HEK293T (cell line): ENCODE results near the gene ACOXL.

Experiments
- CTCF ChIA-PET: fragments of 350-600 bp; formaldehyde crosslinking; extraction: SDS; loops from one replicate; lab custom pipeline; 2021; ENCODE audit warnings: antibody characterized with exemption, inconsistent platforms; lab: Yijun Ruan, JAX
- POLR2A ChIA-PET: fragments of 350-600 bp; formaldehyde crosslinking; extraction: SDS; loops from one replicate; lab custom pipeline; 2020; ENCODE audit warnings: antibody characterized with exemption, inconsistent platforms; lab: Yijun Ruan, JAX
- DNase-seq: peaks from one replicate; pipeline ENCODE4 v3.0.0; 2012; ENCODE audit warnings: mixed read lengths; ENCODE audit errors: extremely low spot score
- ARNT ChIP-seq: fragments of 450-650 bp; IDR thresholded peaks from 2 replicates; pipeline ENCODE4 v1.6.1; 2017; ENCODE audit warnings: mild to moderate bottlenecking
- BHLHE40 ChIP-seq: fragments of 450-650 bp; IDR thresholded peaks from 2 replicates; pipeline ENCODE4 v1.6.1; 2016; ENCODE audit warnings: mild to moderate bottlenecking, moderate library complexity, borderline replicate concordance
- CTBP1 ChIP-seq: fragments of 450-650 bp; IDR thresholded peaks from 2 replicates; pipeline ENCODE4 v1.6.1; 2016; ENCODE audit warnings: borderline replicate concordance
- ELF4 ChIP-seq: fragments of 450-650 bp; IDR thresholded peaks from 2 replicates; pipeline ENCODE4 v1.6.1; 2017; ENCODE audit warnings: antibody characterized with exemption
- FOXA1 ChIP-seq: fragments of 450-650 bp; IDR thresholded peaks from 2 replicates; pipeline ENCODE4 v1.6.1; 2016; ENCODE audit warnings: mild to moderate bottlenecking
- FOXK2 ChIP-seq: fragments of 450-650 bp; IDR thresholded peaks from 2 replicates; pipeline ENCODE4 v1.6.1; 2016; ENCODE audit warnings: mild to moderate bottlenecking
- FOXM1 ChIP-seq: fragments of 450-650 bp; IDR thresholded peaks from 2 replicates; pipeline ENCODE4 v1.6.1; 2017; ENCODE audit warnings: mild to moderate bottlenecking, borderline replicate concordance
- HDGF ChIP-seq: fragments of 450-650 bp; IDR thresholded peaks from 2 replicates; pipeline ENCODE4 v1.6.1; 2017; ENCODE audit warnings: antibody characterized with exemption, borderline replicate concordance
- L3MBTL2 ChIP-seq: fragments of 450-650 bp; conservative IDR thresholded peaks from 2 replicates; pipeline ENCODE4 v1.6.1; 2016; ENCODE audit warnings: mild to moderate bottlenecking
- LEF1 ChIP-seq: fragments of 450-650 bp; IDR thresholded peaks from 2 replicates; pipeline ENCODE4 v1.6.1; 2017; ENCODE audit warnings: mild to moderate bottlenecking, borderline replicate concordance
- NFRKB ChIP-seq: fragments of 450-650 bp; IDR thresholded peaks from 2 replicates; pipeline ENCODE4 v1.6.1; 2016; ENCODE audit warnings: mild to moderate bottlenecking, moderate library complexity
- PKNOX1 ChIP-seq: fragments of 450-650 bp; IDR thresholded peaks from 2 replicates; pipeline ENCODE4 v1.6.1; 2016
- SP1 ChIP-seq: fragments of 450-650 bp; IDR thresholded peaks from 2 replicates; pipeline ENCODE4 v1.6.1; 2017
- SUZ12 ChIP-seq: fragments of 450-650 bp; IDR thresholded peaks from 2 replicates; pipeline ENCODE4 v1.6.1; 2016; ENCODE audit warnings: mild to moderate bottlenecking
- TARDBP ChIP-seq: fragments of 450-650 bp; IDR thresholded peaks from 2 replicates; pipeline ENCODE4 v1.6.1; 2016
- ZNF384 ChIP-seq: fragments of 450-650 bp; IDR thresholded peaks from 2 replicates; pipeline ENCODE4 v1.6.1; 2016

The ACOXL gene

GRCh38 chr2:110840508-110840907 lies 108.1 kb downstream of the ACOXL start:
- CTCF ChIA-PET = interaction anchor here (0.6 to 2.0 kb wide), 3 partner anchors 8 to 28 kb away, joined by 3 to 9 read pairs (median 3); no protein-coding TSS in a partner anchor
- DNase-seq = no peak
- TF ChIP-seq BHLHE40 (no peak), FOXK2 (no peak), FOXA1 (no peak), HDGF (no peak), L3MBTL2 (no peak), FOXM1 (no peak), NFRKB (no peak), SP1 (no peak), LEF1 (no peak), CTBP1 (no peak), PKNOX1 (no peak), ZNF384 (no peak), SUZ12 (no peak), TARDBP (no peak)
- POLR2A ChIA-PET = no interaction called here

DNA sequence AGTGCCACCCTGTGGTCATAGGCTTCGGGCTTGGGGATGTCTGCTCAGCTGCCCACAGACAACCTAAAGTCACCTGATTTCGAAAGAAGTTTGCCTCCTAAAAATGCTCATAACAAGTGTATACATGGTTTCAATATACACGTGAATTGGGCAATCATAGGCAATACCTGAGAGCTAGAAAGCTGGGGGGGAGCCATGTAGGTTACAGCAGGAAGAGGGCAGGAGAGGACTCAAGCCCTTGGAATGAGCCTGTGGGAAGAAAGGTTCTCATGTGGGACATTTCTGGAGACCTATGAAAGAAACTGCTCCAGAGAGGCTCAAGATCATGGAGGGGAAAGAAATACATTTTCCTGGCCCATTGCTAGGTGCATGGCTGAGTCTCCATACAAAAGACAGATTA lies 109.7 kb downstream of the ACOXL start:
- TF ChIP-seq CTBP1 (no peak), LEF1 (no peak)
- ChIA-PET CTCF (interaction anchor here (2.0 kb wide), 1 partner anchor 11 kb away, joined by 9 read pairs; no protein-coding TSS in a partner anchor), POLR2A (no interaction called here)
- no peak for DNase-seq

DNA sequence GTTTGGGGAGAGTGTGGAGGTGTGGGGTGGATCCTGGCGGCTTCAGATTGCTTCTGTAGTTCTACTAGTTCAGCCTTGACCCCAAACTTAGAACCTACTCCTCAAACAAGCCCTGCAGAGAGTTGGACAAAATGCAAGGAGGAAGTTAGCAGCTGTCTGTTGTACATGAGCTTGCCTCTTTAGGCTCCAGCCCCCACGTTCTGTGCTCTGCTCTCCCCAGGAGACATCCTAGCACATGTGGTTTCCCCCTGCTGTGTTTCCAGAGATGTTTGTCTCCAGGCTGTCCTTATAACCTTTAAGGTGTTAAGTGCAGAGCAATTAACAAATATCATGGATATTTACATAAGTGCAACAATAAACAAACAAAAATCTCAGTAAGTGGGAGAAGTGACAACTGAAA lies 111.1 kb downstream of the ACOXL start:
- TF ChIP-seq TARDBP (no peak), NFRKB (no peak), ELF4 (no peak), LEF1 (no peak), FOXM1 (no peak), SUZ12 (no peak), HDGF (no peak), PKNOX1 (no peak), ZNF384 (no peak)
- ChIA-PET CTCF (interaction anchor here (0.7 kb wide), 1 partner anchor 18 kb away, joined by 3 read pairs; no protein-coding TSS in a partner anchor), POLR2A (no interaction called here)
- no peak for DNase-seq

DNA sequence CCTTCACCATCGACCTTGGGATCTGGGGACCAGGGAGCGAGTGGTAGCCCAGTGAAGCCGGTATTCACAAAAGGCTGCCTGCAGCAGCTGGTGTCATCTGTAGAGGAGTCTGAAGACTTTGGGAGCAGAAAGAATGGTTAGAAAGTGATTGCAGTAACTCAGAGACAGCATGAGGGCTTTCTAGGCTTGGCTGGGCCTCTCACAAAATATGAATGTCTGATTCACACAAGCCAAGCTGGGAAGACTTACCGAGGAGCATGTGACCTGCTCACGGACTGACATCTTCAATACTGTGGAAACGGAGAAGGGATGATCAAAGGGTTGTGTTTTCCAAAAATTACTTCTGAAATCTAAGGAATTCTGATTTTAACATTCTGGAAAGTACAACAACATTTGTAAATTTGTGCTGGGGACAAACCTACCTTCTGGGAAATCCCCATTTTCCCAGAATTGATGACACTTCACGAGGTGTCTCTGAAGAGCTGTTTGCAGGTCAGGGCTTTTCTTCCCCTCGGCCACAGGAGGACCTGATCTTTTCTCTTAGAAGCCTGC lies 111.7 kb downstream of the ACOXL start:
- TF ChIP-seq SUZ12 = no peak
- TF ChIP-seq NFRKB = no peak
- POLR2A ChIA-PET = no interaction called here
- no peak for DNase-seq
- CTCF ChIA-PET = interaction anchor here (1.0 kb wide), 1 partner anchor 10 kb away, joined by 3 read pairs; no protein-coding TSS in a partner anchor

DNA sequence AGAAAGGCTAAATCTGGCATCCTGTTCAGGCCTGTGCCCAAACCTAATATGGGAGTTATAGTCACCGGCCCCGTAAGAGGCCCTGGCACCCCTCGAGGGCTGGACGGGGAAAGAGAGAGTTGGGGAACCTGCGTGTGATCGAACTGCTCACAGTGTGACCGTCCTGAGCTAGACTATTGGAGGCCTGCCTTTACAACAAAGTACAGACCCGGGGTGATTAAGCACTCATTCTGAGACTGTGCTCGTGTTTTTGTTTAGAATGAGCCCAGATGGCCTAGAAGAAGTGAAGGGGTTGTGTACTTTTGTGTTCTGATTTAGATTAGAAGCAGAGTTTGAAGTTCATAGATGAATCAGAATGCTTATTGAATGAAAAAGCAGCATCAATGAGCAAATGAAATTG lies 115.3 kb downstream of the ACOXL start:
- no peak for DNase-seq
- POLR2A ChIA-PET = no interaction called here
- TF ChIP-seq FOXK2 (no peak), ELF4 (no peak), NFRKB (no peak), CTBP1 (no peak), PKNOX1 (no peak), FOXA1 (no peak), ZNF384 (no peak), ARNT (no peak), SUZ12 (no peak), LEF1 (no peak), SP1 (no peak), BHLHE40 (no peak), HDGF (no peak), L3MBTL2 (no peak), FOXM1 (no peak), TARDBP (no peak)
- CTCF ChIA-PET = no interaction called here

GRCh38 chr2:110848071-110848470 lies 115.7 kb downstream of the ACOXL start:
- ChIA-PET POLR2A (interaction anchor here (0.6 kb wide), 1 partner anchor 19 kb away, joined by 3 read pairs; no protein-coding TSS in a partner anchor), CTCF (no interaction called here)
- TF ChIP-seq HDGF = no peak
- no peak for TF ChIP-seq TARDBP
- TF ChIP-seq ZNF384 = no peak
- no peak for TF ChIP-seq FOXM1
- TF ChIP-seq FOXA1 = no peak
- TF ChIP-seq PKNOX1 = no peak
- no peak for TF ChIP-seq FOXK2
- no peak for TF ChIP-seq CTBP1
- DNase-seq = no peak
